ENCODE data around the gene STIMATE. TPM values are rescaled to one million over a fixed set of nuclear protein-coding genes. Genes with fewer than 3 reads are reported as not detected.

STIMATE gene
- 1 to 10 TPM; 6.0 to 7.4 TPM for polyA plus RNA-seq

DNA sequence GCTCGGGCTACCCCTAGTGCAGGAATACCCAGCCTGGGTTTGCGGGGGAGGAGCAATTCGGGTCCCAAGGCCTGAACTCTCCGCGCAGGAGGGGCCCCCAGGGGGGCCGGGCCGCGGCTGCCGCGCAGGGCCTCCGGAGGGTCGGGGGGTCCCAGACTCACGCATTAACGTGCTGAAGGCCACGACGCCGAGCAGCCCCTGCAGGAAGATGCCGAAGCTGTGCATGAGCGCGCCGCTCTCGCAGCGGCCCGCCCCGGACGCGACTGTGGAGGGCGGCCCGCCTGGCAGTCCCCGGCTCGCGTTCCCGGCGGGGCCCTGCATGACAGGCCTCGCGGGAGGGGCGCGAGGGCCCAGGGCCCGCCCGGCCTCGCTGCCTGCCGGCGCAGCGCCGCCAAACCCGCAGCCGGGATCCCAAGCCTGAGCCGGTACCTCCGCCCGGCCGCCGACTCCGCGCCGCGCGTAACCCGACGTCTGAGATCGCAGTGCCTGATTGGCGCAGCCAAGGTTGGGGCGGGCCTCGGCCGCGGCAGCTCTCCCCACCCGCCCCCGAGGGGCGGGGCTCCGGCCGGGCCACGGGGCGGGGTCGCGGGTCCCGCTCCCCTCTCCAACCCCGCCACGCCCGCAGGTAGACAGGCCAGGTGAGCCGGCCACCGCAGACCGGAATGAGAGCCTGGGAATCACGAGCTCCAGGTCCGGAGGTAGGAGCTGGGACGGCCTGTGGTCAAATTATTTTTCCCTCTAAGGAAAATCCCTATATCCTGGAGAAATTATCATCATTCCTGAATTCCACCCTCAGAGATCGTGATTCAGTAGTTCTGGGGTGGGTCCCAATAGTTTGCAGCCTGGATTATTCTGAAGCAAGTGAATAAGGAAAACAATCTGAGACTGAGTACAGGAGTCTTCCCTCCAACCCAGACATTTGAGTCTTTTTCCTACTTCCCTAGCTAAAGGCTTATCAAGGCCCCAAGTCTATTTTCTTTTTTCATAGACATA lies at the start of gene STIMATE:
STIMATE (minus strand) TSS at position 419 of the 993 bp plus-strand sequence; CDS start at position 321, 98 bp downstream.
- 0% methylated on average over 62 to 85 of the region's 85 CpGs for WGBS, 2 donors
- H3K4me1 ChIP-seq (ENCODE audit: control insufficient read depth in 2 of 2, insufficient read depth in 2 of 2, low read length in 1 of 2): peaks cover 0 to 2% of the 10 kb centered on the region in 2 donors
- no peaks in the 10 kb centered on the region for H3K36me3 ChIP-seq (ENCODE audit: control insufficient read depth in 2 of 2, insufficient read depth in 2 of 2, low read length in 1 of 2)

GRCh38 chr3:52939600-52939999 lies 42.3 kb upstream of the STIMATE start:
- no peak overlapping the region for H3K4me3 ChIP-seq (ENCODE audit: low read depth in 1 of 2, low read length in 2 of 2)
- no peaks in the 10 kb centered on the region for H3K36me3 ChIP-seq (ENCODE audit: control insufficient read depth in 2 of 2, insufficient read depth in 2 of 2, low read length in 1 of 2)
- no peaks in the 10 kb centered on the region for H3K4me1 ChIP-seq (ENCODE audit: control insufficient read depth in 2 of 2, insufficient read depth in 2 of 2, low read length in 1 of 2)
- H3K9me3 ChIP-seq (ENCODE audit: control insufficient read depth in 2 of 2, insufficient read depth in 1 of 2, low read depth in 1 of 2, low read length in 1 of 2): no peaks in the 10 kb centered on the region
- no peak overlapping the region for H3K27ac ChIP-seq (ENCODE audit: low read depth in 2 of 2, low read length in 1 of 2)
- no peaks in the 10 kb centered on the region for H3K27me3 ChIP-seq (ENCODE audit: control insufficient read depth in 1 of 2, insufficient read depth in 2 of 2, low read length in 2 of 2)

More for the DNA sequence above, at the start of gene STIMATE:
- Histone ChIP-seq H3K27ac (ENCODE audit: low read depth in 2 of 2, low read length in 1 of 2) (peak within 1 kb of the TSS; percentile 58 to 83), H3K4me3 (ENCODE audit: low read depth in 1 of 2, low read length in 2 of 2) (peak within 1 kb of the TSS; percentile 57 to 81), H3K9me3 (ENCODE audit: control insufficient read depth in 2 of 2, insufficient read depth in 1 of 2, low read depth in 1 of 2, low read length in 1 of 2) (no peaks in the 10 kb centered on the region), H3K27me3 (ENCODE audit: control insufficient read depth in 1 of 2, insufficient read depth in 2 of 2, low read length in 2 of 2) (no peaks in the 10 kb centered on the region)

DNA sequence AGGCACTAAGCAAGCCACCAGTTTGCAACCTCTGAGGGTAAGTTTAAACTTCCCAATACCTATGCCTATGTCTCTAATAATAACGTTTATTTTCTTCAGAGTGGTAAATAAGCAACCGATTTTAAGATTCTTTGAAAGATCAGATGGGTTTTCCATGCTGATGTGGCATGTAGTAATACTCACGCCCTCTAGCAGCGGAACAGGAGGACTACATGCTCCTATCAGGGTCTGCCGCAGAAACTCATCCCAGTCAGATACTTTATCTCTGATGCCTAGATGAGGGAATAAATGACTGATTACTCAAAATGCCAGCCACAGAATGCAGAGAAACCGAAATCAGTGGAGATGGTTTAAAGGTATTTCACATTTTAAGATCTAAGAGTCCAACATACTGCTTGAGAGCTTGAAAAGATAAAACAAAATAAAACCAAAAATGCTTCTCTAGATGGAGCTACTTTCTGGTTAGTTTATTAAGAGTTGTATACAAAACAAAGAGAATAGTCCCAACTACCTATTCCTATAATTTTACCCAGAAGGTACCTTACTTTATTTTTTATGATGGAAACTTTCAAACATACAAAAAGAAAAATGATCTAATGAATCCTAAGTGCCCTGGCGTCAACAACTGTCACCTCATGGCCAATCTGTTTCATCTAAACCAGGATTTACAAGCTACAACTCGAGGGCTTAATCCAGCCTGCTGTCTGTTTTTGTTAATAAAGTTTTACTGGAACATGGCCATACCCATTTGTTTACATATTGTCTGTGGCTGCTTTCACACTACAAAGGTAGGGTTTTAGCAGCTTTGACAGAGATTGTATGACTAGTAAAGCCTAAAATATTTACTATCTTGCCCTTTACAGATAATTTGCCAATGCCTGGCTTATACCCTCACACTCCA lies 37.5 kb upstream of the STIMATE start:
- Histone ChIP-seq H3K27me3 (ENCODE audit: control insufficient read depth in 1 of 2, insufficient read depth in 2 of 2, low read length in 2 of 2) (no peaks in the 10 kb centered on the region), H3K27ac (ENCODE audit: low read depth in 2 of 2, low read length in 1 of 2) (no peak overlapping the region), H3K9me3 (ENCODE audit: control insufficient read depth in 2 of 2, insufficient read depth in 1 of 2, low read depth in 1 of 2, low read length in 1 of 2) (no peaks in the 10 kb centered on the region), H3K4me1 (ENCODE audit: control insufficient read depth in 2 of 2, insufficient read depth in 2 of 2, low read length in 1 of 2) (no peaks in the 10 kb centered on the region), H3K36me3 (ENCODE audit: control insufficient read depth in 2 of 2, insufficient read depth in 2 of 2, low read length in 1 of 2) (peaks cover 2% of the 10 kb centered on the region in 2 donors), H3K4me3 (ENCODE audit: low read depth in 1 of 2, low read length in 2 of 2) (no peak overlapping the region)
- 9 to 11% methylated on average over 8 of the region's 8 CpGs for WGBS, 2 donors

DNA sequence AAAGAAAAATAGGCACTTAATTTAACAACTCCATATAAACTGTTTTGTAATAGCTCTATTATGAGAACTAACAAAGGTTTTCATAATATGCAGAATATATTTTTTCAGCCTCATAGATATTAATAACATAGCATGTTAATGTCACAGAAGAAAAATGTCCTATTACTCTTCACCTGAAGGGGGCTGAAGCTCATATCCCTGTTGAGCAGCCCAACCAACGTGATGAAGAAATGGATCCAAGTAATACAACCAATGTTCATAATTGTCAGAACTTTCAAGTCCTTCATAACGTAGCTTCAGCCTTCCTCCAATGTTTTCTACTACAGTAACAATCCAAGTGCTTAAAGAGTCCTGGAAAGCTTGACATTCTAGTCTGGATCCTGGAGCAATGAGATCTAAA lies 34.5 kb upstream of the STIMATE start:
- Histone ChIP-seq H3K27ac (ENCODE audit: low read depth in 2 of 2, low read length in 1 of 2) (no peak overlapping the region), H3K27me3 (ENCODE audit: control insufficient read depth in 1 of 2, insufficient read depth in 2 of 2, low read length in 2 of 2) (no peaks in the 10 kb centered on the region), H3K4me3 (ENCODE audit: low read depth in 1 of 2, low read length in 2 of 2) (no peak overlapping the region), H3K9me3 (ENCODE audit: control insufficient read depth in 2 of 2, insufficient read depth in 1 of 2, low read depth in 1 of 2, low read length in 1 of 2) (no peaks in the 10 kb centered on the region), H3K4me1 (ENCODE audit: control insufficient read depth in 2 of 2, insufficient read depth in 2 of 2, low read length in 1 of 2) (no peaks in the 10 kb centered on the region), H3K36me3 (ENCODE audit: control insufficient read depth in 2 of 2, insufficient read depth in 2 of 2, low read length in 1 of 2) (peaks cover 2 to 5% of the 10 kb centered on the region in 2 donors)
- 77 to 87% methylated on average over 2 of the region's 2 CpGs for WGBS, 2 donors

- Histone ChIP-seq H3K4me3 (ENCODE audit: low read depth in 1 of 2, low read length in 2 of 2) (no peak overlapping the region), H3K27ac (ENCODE audit: low read depth in 2 of 2, low read length in 1 of 2) (no peak overlapping the region), H3K4me1 (ENCODE audit: control insufficient read depth in 2 of 2, insufficient read depth in 2 of 2, low read length in 1 of 2) (no peaks in the 10 kb centered on the region), H3K9me3 (ENCODE audit: control insufficient read depth in 2 of 2, insufficient read depth in 1 of 2, low read depth in 1 of 2, low read length in 1 of 2) (no peaks in the 10 kb centered on the region), H3K36me3 (ENCODE audit: control insufficient read depth in 2 of 2, insufficient read depth in 2 of 2, low read length in 1 of 2) (peaks cover 2 to 5% of the 10 kb centered on the region in 2 donors), H3K27me3 (ENCODE audit: control insufficient read depth in 1 of 2, insufficient read depth in 2 of 2, low read length in 2 of 2) (no peaks in the 10 kb centered on the region)
- WGBS, 2 donors: 85 to 90% methylated on average over 6 of the region's 6 CpGs
Observed at GRCh38 chr3:52931328-52931727, 34.0 kb upstream of the STIMATE start.

GRCh38 chr3:52930748-52931147 lies 33.4 kb upstream of the STIMATE start:
- Histone ChIP-seq H3K27ac (ENCODE audit: low read depth in 2 of 2, low read length in 1 of 2) (no peak overlapping the region), H3K9me3 (ENCODE audit: control insufficient read depth in 2 of 2, insufficient read depth in 1 of 2, low read depth in 1 of 2, low read length in 1 of 2) (no peaks in the 10 kb centered on the region), H3K4me1 (ENCODE audit: control insufficient read depth in 2 of 2, insufficient read depth in 2 of 2, low read length in 1 of 2) (no peaks in the 10 kb centered on the region), H3K36me3 (ENCODE audit: control insufficient read depth in 2 of 2, insufficient read depth in 2 of 2, low read length in 1 of 2) (peaks cover 2 to 5% of the 10 kb centered on the region in 2 donors), H3K27me3 (ENCODE audit: control insufficient read depth in 1 of 2, insufficient read depth in 2 of 2, low read length in 2 of 2) (no peaks in the 10 kb centered on the region), H3K4me3 (ENCODE audit: low read depth in 1 of 2, low read length in 2 of 2) (no peak overlapping the region)
- WGBS, 2 donors: 90 to 92% methylated on average over 3 of the region's 3 CpGs

- no peaks in the 10 kb centered on the region for H3K27me3 ChIP-seq (ENCODE audit: control insufficient read depth in 1 of 2, insufficient read depth in 2 of 2, low read length in 2 of 2)
- 95 to 99% methylated on average over 2 of the region's 2 CpGs for WGBS, 2 donors
- H3K9me3 ChIP-seq (ENCODE audit: control insufficient read depth in 2 of 2, insufficient read depth in 1 of 2, low read depth in 1 of 2, low read length in 1 of 2): no peaks in the 10 kb centered on the region
- peaks cover 2 to 7% of the 10 kb centered on the region in 2 donors for H3K36me3 ChIP-seq (ENCODE audit: control insufficient read depth in 2 of 2, insufficient read depth in 2 of 2, low read length in 1 of 2)
- no peak overlapping the region for H3K27ac ChIP-seq (ENCODE audit: low read depth in 2 of 2, low read length in 1 of 2)
- H3K4me3 ChIP-seq (ENCODE audit: low read depth in 1 of 2, low read length in 2 of 2): no peak overlapping the region
- no peaks in the 10 kb centered on the region for H3K4me1 ChIP-seq (ENCODE audit: control insufficient read depth in 2 of 2, insufficient read depth in 2 of 2, low read length in 1 of 2)
Observed at GRCh38 chr3:52926554-52926953, 29.2 kb upstream of the STIMATE start.

DNA sequence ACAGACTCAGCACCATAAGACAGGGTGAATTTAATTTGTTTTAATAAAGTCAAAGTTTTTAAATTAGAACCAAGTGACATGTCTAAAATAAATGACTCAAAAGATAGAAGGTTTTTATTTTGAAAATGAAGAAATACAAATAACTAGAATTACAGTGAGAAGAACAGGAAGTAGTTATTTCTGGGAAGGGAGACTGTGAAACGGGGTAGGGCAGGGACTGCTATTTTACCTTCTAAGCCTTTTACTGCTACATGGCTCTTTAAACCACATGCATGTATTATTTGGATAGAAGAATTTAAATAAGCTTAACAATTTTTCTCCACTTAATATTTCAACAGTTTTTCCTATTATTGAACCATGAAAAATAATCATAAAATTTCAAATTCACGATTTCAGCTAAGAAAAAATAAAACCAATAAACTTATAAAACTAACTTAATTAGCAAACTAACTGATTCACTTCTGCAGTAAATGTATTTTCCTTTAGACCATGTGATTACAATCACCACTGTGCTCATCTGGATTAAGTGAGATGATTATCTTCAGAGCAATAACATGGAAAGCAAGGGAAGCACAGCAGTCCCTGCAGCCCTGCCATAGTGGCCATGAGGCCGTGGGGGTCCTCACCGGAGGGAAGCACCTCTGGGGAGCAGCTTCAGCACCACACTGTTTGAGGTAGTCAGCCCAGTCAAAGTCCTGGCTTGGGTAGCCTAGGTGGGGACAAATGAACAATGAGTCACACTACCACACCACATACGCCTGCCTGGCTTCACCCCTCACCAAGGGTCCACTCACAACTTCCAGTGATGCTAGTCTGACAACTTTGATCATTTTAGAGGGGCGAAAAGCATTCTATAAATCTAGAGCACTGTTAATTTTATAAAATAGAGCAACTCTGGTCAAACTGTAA lies 28.3 kb upstream of the STIMATE start:
- Histone ChIP-seq H3K27ac (ENCODE audit: low read depth in 2 of 2, low read length in 1 of 2) (no peak overlapping the region), H3K36me3 (ENCODE audit: control insufficient read depth in 2 of 2, insufficient read depth in 2 of 2, low read length in 1 of 2) (peaks cover 2 to 7% of the 10 kb centered on the region in 2 donors), H3K27me3 (ENCODE audit: control insufficient read depth in 1 of 2, insufficient read depth in 2 of 2, low read length in 2 of 2) (no peaks in the 10 kb centered on the region), H3K9me3 (ENCODE audit: control insufficient read depth in 2 of 2, insufficient read depth in 1 of 2, low read depth in 1 of 2, low read length in 1 of 2) (no peaks in the 10 kb centered on the region), H3K4me1 (ENCODE audit: control insufficient read depth in 2 of 2, insufficient read depth in 2 of 2, low read length in 1 of 2) (no peaks in the 10 kb centered on the region), H3K4me3 (ENCODE audit: low read depth in 1 of 2, low read length in 2 of 2) (no peak overlapping the region)
- WGBS, 2 donors: 80 to 84% methylated on average over 6 of the region's 6 CpGs

DNA sequence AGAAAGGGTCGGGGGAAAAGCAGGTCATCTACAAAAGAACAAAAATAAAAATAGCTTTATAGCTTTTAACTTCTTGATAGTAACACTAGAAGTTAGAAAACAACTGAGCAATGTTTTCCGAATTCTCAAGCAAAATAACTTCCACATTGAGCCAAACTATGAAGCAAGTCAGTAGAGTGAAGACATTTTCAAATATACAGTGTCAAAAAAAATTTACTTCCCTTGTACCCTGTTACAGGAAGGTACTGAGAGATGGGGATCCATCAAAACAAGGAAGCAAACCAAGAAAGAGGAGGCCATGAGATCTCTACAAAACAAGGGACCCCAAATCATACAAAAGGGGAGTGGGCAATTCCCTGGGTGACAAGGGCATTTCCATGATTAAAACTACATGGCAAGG lies 26.6 kb upstream of the STIMATE start:
- 94 to 95% methylated on average over 2 of the region's 2 CpGs for WGBS, 2 donors
- H3K4me1 ChIP-seq (ENCODE audit: control insufficient read depth in 2 of 2, insufficient read depth in 2 of 2, low read length in 1 of 2): no peaks in the 10 kb centered on the region
- no peaks in the 10 kb centered on the region for H3K27me3 ChIP-seq (ENCODE audit: control insufficient read depth in 1 of 2, insufficient read depth in 2 of 2, low read length in 2 of 2)
- peaks cover 0 to 9% of the 10 kb centered on the region in 2 donors for H3K36me3 ChIP-seq (ENCODE audit: control insufficient read depth in 2 of 2, insufficient read depth in 2 of 2, low read length in 1 of 2)
- H3K4me3 ChIP-seq (ENCODE audit: low read depth in 1 of 2, low read length in 2 of 2): no peak overlapping the region
- H3K27ac ChIP-seq (ENCODE audit: low read depth in 2 of 2, low read length in 1 of 2): no peak overlapping the region
- H3K9me3 ChIP-seq (ENCODE audit: control insufficient read depth in 2 of 2, insufficient read depth in 1 of 2, low read depth in 1 of 2, low read length in 1 of 2): no peaks in the 10 kb centered on the region
